GM21367 (cell line): ENCODE data around the gene MYRIP.

ENCODE experiments used
- ATAC-seq: cut with Tn5 transposase; IDR thresholded peaks from one replicate; pipeline ENCODE4 v1.9.1; 2021; ENCODE audit not compliant: unreplicated experiment

MYRIP gene

GRCh38 chr3:39962581-39962980 is 153.2 kb downstream of the MYRIP start:
- no peak for ATAC-seq

GRCh38 chr3:39965461-39965860 is 156.1 kb downstream of the MYRIP start:
- ATAC-seq, result no peak

GRCh38 chr3:39965997-39966396 is 156.6 kb downstream of the MYRIP start:
- no peak for ATAC-seq

GRCh38 chr3:39970982-39971381 is 161.6 kb downstream of the MYRIP start:
- ATAC-seq, result no peak

GRCh38 chr3:39971559-39972031 is 162.2 kb downstream of the MYRIP start:
- no peak for ATAC-seq

- ATAC-seq, result no peak
These were observed 163.1 kb downstream of the MYRIP start for GRCh38 chr3:39972508-39972907.

GRCh38 chr3:39977058-39977794 is 167.8 kb downstream of the MYRIP start:
- no peak for ATAC-seq

GRCh38 chr3:39978308-39978707 is 168.9 kb downstream of the MYRIP start:
- ATAC-seq, result no peak

- ATAC-seq, result no peak
These were observed 170.6 kb downstream of the MYRIP start for GRCh38 chr3:39980058-39980457.

- no peak for ATAC-seq
These were observed 171.4 kb downstream of the MYRIP start for GRCh38 chr3:39980781-39981180.

- ATAC-seq, result no peak
These were observed 172.3 kb downstream of the MYRIP start for GRCh38 chr3:39981547-39982184.

GRCh38 chr3:39982665-39983357 is 173.4 kb downstream of the MYRIP start:
- ATAC-seq, result no peak

GRCh38 chr3:39989746-39990145 is 180.3 kb downstream of the MYRIP start:
- ATAC-seq, result no peak

GRCh38 chr3:39990532-39990931 is 181.1 kb downstream of the MYRIP start:
- ATAC-seq, result no peak

GRCh38 chr3:40008796-40009195 is 199.4 kb downstream of the MYRIP start:
- no peak for ATAC-seq

GRCh38 chr3:40009991-40010390 is 200.6 kb downstream of the MYRIP start:
- ATAC-seq, result no peak

- no peak for ATAC-seq
These were observed 203.0 kb downstream of the MYRIP start for GRCh38 chr3:40012381-40012780.

- no peak for ATAC-seq
These were observed 207.0 kb downstream of the MYRIP start for GRCh38 chr3:40016391-40016790.

- no peak for ATAC-seq
These were observed 209.0 kb downstream of the MYRIP start for GRCh38 chr3:40018369-40018768.

GRCh38 chr3:40019376-40019775 is 210.0 kb downstream of the MYRIP start:
- ATAC-seq, result no peak

GRCh38 chr3:40020689-40021088 is 211.3 kb downstream of the MYRIP start:
- no peak for ATAC-seq

- no peak for ATAC-seq
These were observed 211.9 kb downstream of the MYRIP start for GRCh38 chr3:40021338-40021737.
